NT2/D1 (cell line): ENCODE measurements around the gene PRPF40B.

Experiments used
- SUZ12 ChIP-seq: IDR thresholded peaks from 2 replicates; pipeline ENCODE4 v1.6.1; 2011; ENCODE audit not compliant: insufficient read length, insufficient read depth; ENCODE audit errors: extremely low read depth
- YY1 ChIP-seq: IDR thresholded peaks from 2 replicates; pipeline ENCODE4 v1.6.1; 2011; ENCODE audit not compliant: insufficient read length, insufficient read depth
- ZNF274 ChIP-seq: IDR thresholded peaks from 2 replicates; pipeline ENCODE4 v1.6.1; 2011; ENCODE audit warnings: mild to moderate bottlenecking, low read depth, low read length

DNA sequence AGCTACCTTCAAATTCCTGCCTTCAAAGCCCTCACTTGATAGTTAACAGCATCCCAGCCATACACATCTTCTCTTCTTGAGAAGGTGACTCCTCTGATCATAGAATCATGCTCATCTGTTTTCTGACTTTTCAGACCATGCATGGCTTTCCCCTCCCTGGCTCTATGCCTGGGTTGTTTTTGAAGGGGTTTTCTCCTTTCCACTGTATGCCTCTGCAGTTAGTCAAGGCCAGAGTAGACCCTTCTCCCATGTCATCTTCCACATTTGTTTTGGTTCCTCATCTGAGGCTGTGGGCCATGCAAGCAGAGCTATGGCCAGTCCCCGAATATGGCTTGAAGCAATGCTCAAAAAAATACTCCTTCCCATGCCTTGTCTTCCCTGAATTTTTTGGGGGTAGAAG lies 41.2 kb upstream of the PRPF40B start:
- TF ChIP-seq YY1, result no peak
- no peak for TF ChIP-seq ZNF274
- no peak for TF ChIP-seq SUZ12
